ENCODE measurements around the gene COPG1.

DNA sequence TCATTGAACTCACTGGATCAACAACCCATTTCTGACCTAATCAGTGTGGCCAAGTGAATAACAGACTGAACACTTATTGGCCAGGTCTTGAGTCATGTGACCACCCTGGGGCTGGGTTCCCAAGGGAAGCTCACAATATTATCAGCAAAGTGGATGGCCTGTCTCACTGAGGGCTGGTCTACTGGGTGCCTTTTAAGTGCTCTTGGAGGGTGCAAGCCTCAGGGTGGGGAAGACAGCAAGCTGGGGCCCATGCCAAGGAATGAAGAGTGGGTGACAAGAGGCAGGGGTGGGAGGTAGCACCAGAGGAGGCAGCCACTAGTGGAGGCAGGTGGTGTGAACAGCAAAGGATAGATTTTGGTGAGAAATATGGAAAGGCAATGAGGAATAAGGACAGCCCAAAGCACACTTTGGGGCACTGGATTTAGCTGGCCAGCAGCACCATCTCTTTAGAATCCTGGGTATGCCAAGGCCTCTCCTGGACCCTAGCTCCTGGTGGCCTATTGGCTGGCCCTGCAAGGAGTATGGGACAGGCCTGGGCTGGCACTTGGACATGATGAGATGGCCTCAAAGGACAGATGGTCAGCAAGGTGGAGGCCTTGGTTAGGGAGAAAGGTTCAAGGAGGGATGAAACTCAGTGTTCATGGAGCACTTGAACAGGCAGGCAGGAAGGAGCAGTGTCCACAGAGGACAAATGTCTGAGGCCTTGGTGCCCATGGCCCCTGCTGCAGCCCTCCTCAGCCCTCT lies 63.4 kb downstream of the COPG1 start:
- TF ChIP-seq SUZ12 (IDR thresholded peaks at IDR 0.05; ENCODE audit: extremely low read depth, insufficient read depth, insufficient read length), result no peak
- TF ChIP-seq YY1 (IDR thresholded peaks at IDR 0.05; ENCODE audit: insufficient read depth, insufficient read length), result no peak
- TF ChIP-seq ZNF274 (IDR thresholded peaks at IDR 0.05; ENCODE audit: low read depth, low read length), result no peak
